Amniotic epithelial cell (primary cell): ENCODE data around the gene SPIRE1.
"Not testable (repeated sequence)": the region's sequence is repeated elsewhere in the genome, so short reads cannot be mapped to it uniquely, and the experiment has no call there.

Source experiments
- DNase-seq: peaks from one replicate; pipeline ENCODE4 v3.0.0-alpha.2; 2010; ENCODE audit warnings: low read depth

SPIRE1 gene

GRCh38 chr18:12552879-12553242 lies 105.0 kb downstream of the SPIRE1 start:
- no peak for DNase-seq

GRCh38 chr18:12551943-12552878 lies 105.7 kb downstream of the SPIRE1 start:
- peak; percentile 59 for DNase-seq

GRCh38 chr18:12551466-12551865 lies 106.4 kb downstream of the SPIRE1 start:
- not testable (repeated sequence) for DNase-seq

- DNase-seq, result peak; percentile 63
Measured at GRCh38 chr18:12543697-12544096, 114.2 kb downstream of the SPIRE1 start.

- DNase-seq, result no peak
Measured at GRCh38 chr18:12540751-12541150, 117.2 kb downstream of the SPIRE1 start.

- peak; percentile 52 for DNase-seq
Measured at GRCh38 chr18:12539158-12539557, 118.7 kb downstream of the SPIRE1 start.

- no peak for DNase-seq
Measured at GRCh38 chr18:12534820-12535219, 123.1 kb downstream of the SPIRE1 start.

- DNase-seq, result no peak
Measured at GRCh38 chr18:12532661-12533060, 125.2 kb downstream of the SPIRE1 start.

GRCh38 chr18:12531749-12532148 lies 126.2 kb downstream of the SPIRE1 start:
- no peak for DNase-seq

- DNase-seq, result peak; percentile 58
Measured at GRCh38 chr18:12520442-12520992, 137.4 kb downstream of the SPIRE1 start.

- DNase-seq, result no peak
Measured at GRCh38 chr18:12518832-12519531, 138.9 kb downstream of the SPIRE1 start.

- DNase-seq, result peak; percentile 63
Measured at GRCh38 chr18:12518326-12518725, 139.6 kb downstream of the SPIRE1 start.

- no peak for DNase-seq
Measured at GRCh38 chr18:12517142-12517825, 140.6 kb downstream of the SPIRE1 start.

GRCh38 chr18:12516049-12516630 lies 141.8 kb downstream of the SPIRE1 start:
- peak; percentile 72 for DNase-seq

- no peak for DNase-seq
Measured at GRCh38 chr18:12515550-12515949, 142.4 kb downstream of the SPIRE1 start.

GRCh38 chr18:12507007-12507406 lies 150.9 kb downstream of the SPIRE1 start:
- DNase-seq, result no peak

- peak; percentile 14 for DNase-seq
Measured at GRCh38 chr18:12500986-12501385, 156.9 kb downstream of the SPIRE1 start.

GRCh38 chr18:12497839-12498238 lies 160.1 kb downstream of the SPIRE1 start:
- no peak for DNase-seq

- DNase-seq, result no peak
Measured at GRCh38 chr18:12497296-12497695, 160.6 kb downstream of the SPIRE1 start.

- no peak for DNase-seq
Measured at GRCh38 chr18:12492907-12493306, 165.0 kb downstream of the SPIRE1 start.

- DNase-seq, result no peak
Measured at GRCh38 chr18:12491611-12492435, 166.1 kb downstream of the SPIRE1 start.
